ENCODE measurements around the gene MEF2B. TPM values are rescaled to one million over a fixed set of nuclear protein-coding genes. Genes with fewer than 3 reads are reported as not detected.

MEF2B gene
- total RNA-seq, 1 experiment from 2014 or later: 1.3 TPM

DNA sequence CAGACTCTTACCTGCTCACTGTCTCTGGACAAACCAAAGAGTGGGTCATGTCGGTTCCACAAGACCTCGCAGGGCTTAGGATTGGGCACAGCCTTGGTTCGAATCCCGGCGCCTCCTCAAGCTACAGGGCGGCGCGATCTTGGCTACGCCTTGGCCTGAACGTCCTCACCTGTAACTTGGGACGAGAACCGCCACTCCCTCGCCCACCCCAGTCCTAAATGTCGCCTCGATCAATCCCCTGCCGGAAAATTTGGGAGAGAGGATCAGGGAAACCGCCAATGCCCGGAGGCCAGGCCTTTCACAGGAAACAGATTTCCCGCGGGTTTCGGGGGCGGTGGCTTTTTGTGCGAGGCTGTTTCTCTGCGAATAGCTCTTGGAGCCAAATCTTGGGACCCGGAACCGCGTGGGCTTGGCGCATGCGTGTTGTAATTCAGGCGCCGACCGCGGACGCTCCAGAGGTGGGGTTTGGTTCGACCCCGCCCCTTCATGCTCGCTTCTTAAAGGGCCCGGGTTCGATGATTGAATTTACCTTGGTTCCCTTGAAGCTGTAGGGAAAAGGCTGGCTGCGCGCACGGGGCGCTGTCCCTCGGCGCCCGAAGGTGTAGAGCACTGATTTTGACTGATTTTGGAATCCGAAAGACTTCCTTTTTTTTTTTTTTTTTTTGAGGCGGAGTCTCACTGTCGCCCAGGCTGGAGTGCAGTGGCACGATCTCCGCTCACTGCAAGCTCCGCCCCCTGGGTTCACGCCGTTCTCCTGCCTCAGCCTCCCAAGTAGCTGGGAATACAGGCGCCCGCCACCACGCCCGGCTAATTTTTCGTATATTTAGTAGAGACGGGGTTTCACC lies 33.2 kb upstream of the MEF2B start, which contains the start of gene NR2C2AP:
NR2C2AP (minus strand) TSS at position 403 of the 845 bp plus-strand sequence; CDS start at position 49, 354 bp downstream.
- Histone ChIP-seq H3K9me3 (ENCODE audit: control insufficient read depth, low read depth, low read length) (no peaks in the 10 kb centered on the region), H3K14ac (ENCODE audit: insufficient read depth, low read length) (0 out of 2 replicates have a peak within 1 kb of the TSS, but pooled peaks have one; percentile 11), H2AK5ac (ENCODE audit: insufficient read length, low read length) (no peak within 1 kb of the TSS), H2BK15ac (ENCODE audit: low read depth, low read length) (no peak within 1 kb of the TSS), H4K20me1 (ENCODE audit: control insufficient read depth, insufficient read depth, insufficient read length) (no peaks in the 10 kb centered on the region), H2BK120ac (ENCODE audit: low read depth, low read length, poor library complexity, severe bottlenecking) (no peak within 1 kb of the TSS), H3K27ac (ENCODE audit: insufficient read length, low read depth, low read length) (no peak within 1 kb of the TSS), H3K23me2 (ENCODE audit: insufficient read length, low read depth, low read length, poor library complexity, severe bottlenecking) (peaks cover 7% of the 10 kb centered on the region), H4K91ac (ENCODE audit: insufficient read length, low read depth, low read length) (no peak within 1 kb of the TSS), H2AFZ (ENCODE audit: low read length) (no peak within 1 kb of the TSS), H3K79me1 (ENCODE audit: insufficient read depth, low read depth, low read length, poor library complexity, severe bottlenecking) (no peaks in the 10 kb centered on the region), H3K4ac (ENCODE audit: low read depth, low read length) (no peak within 1 kb of the TSS), H3K56ac (ENCODE audit: insufficient read length, low read depth, low read length) (no peak within 1 kb of the TSS), H3K9ac (ENCODE audit: extremely low read depth, insufficient read length, low read length) (peak within 1 kb of the TSS; percentile 51), H4K8ac (replicated peaks; ENCODE audit: insufficient read length, low read depth, low read length) (no peak within 1 kb of the TSS), H3K23ac (ENCODE audit: insufficient read length, low read depth, low read length) (no peak within 1 kb of the TSS), H3K4me2 (ENCODE audit: insufficient read depth, insufficient read length, low read length) (peak within 1 kb of the TSS; percentile 68), H3K4me1 (ENCODE audit: insufficient read depth, low read length) (no peaks in the 10 kb centered on the region), H2BK20ac (ENCODE audit: low read depth, low read length, poor library complexity, severe bottlenecking) (no peak within 1 kb of the TSS), H3K27me3 (ENCODE audit: insufficient read depth, low read length) (peaks cover 21% of the 10 kb centered on the region; the same call in 1 of the 2 replicates), H3T11ph (ENCODE audit: low read length) (no peak within 1 kb of the TSS), H2BK5ac (ENCODE audit: insufficient read length, low read length) (no peak within 1 kb of the TSS), H3K79me2 (ENCODE audit: insufficient read depth, low read length) (no peaks in the 10 kb centered on the region), H4K5ac (ENCODE audit: insufficient read length, low read depth, low read length) (no peak within 1 kb of the TSS), H2BK12ac (ENCODE audit: insufficient read length, low read depth, low read length) (no peak within 1 kb of the TSS), H3K18ac (ENCODE audit: insufficient read length, low read depth, low read length) (no peak within 1 kb of the TSS)
- Mint-ChIP-seq H3K4me1 (peaks cover 14 to 25% of the 10 kb centered on the region in 2 experiments), H3K4me3 (peak within 1 kb of the TSS; percentile 92), H3K27me3 (ENCODE audit: low read depth) (peaks cover 53% of the 10 kb centered on the region), H3K27ac (peak within 1 kb of the TSS in 2 of 3 experiments; percentile 80 to 92; a peak in 4 of 7 replicates), H3K36me3 (ENCODE audit: insufficient read depth in 1 of 3, low read depth in 3 of 3) (peaks cover 4 to 31% (median 26%) of the 10 kb centered on the region in 3 experiments), H3K9me3 (peaks cover 0 to 9% of the 10 kb centered on the region in 2 experiments; a peak in 3 of 5 replicates)
- TF ChIP-seq, protein P1, sequence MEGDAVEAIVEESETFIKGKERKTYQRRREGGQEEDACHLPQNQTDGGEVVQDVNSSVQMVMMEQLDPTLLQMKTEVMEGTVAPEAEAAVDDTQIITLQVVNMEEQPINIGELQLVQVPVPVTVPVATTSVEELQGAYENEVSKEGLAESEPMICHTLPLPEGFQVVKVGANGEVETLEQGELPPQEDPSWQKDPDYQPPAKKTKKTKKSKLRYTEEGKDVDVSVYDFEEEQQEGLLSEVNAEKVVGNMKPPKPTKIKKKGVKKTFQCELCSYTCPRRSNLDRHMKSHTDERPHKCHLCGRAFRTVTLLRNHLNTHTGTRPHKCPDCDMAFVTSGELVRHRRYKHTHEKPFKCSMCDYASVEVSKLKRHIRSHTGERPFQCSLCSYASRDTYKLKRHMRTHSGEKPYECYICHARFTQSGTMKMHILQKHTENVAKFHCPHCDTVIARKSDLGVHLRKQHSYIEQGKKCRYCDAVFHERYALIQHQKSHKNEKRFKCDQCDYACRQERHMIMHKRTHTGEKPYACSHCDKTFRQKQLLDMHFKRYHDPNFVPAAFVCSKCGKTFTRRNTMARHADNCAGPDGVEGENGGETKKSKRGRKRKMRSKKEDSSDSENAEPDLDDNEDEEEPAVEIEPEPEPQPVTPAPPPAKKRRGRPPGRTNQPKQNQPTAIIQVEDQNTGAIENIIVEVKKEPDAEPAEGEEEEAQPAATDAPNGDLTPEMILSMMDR (conservative IDR thresholded peaks at IDR 0.05): no peak
- no CpG with 5 or more reads among the region's 60 CpGs for WGBS (ENCODE audit: extremely low coverage, insufficient read length, low lambda C conversion rate)
- peak; percentile 85 for DNase-seq

All from H9 (cell line).